IPS-18a (cell line): ENCODE measurements around the gene HIVEP3.
A peak's percentile ranks its signal among the peaks of the same experiment; 100 is the strongest.

Experiments
- H3K27ac ChIP-seq: one replicate; pipeline ENCODE4 v1.5.1; 2013; ENCODE audit warnings: low read length
- H3K27me3 ChIP-seq: one replicate; pipeline ENCODE4 v1.6.1; 2013; ENCODE audit warnings: mild to moderate bottlenecking, low read length; ENCODE audit not compliant: control insufficient read depth, insufficient read depth
- H3K36me3 ChIP-seq: one replicate; pipeline ENCODE4 v1.6.1; 2013; ENCODE audit warnings: low read depth, low read length; ENCODE audit not compliant: control insufficient read depth
- H3K4me1 ChIP-seq: one replicate; pipeline ENCODE4 v1.6.1; 2013; ENCODE audit warnings: low read depth, low read length; ENCODE audit not compliant: control insufficient read depth
- H3K4me3 ChIP-seq: one replicate; pipeline ENCODE4 v1.5.1; 2013; ENCODE audit warnings: low read length
- H3K9ac ChIP-seq: one replicate; pipeline ENCODE4 v1.6.1; 2013; ENCODE audit warnings: mild to moderate bottlenecking, low read length, moderate library complexity
- H3K9me3 ChIP-seq: one replicate; pipeline ENCODE4 v1.6.1; 2013; ENCODE audit warnings: low read depth, low read length; ENCODE audit not compliant: control insufficient read depth

HIVEP3 gene

DNA sequence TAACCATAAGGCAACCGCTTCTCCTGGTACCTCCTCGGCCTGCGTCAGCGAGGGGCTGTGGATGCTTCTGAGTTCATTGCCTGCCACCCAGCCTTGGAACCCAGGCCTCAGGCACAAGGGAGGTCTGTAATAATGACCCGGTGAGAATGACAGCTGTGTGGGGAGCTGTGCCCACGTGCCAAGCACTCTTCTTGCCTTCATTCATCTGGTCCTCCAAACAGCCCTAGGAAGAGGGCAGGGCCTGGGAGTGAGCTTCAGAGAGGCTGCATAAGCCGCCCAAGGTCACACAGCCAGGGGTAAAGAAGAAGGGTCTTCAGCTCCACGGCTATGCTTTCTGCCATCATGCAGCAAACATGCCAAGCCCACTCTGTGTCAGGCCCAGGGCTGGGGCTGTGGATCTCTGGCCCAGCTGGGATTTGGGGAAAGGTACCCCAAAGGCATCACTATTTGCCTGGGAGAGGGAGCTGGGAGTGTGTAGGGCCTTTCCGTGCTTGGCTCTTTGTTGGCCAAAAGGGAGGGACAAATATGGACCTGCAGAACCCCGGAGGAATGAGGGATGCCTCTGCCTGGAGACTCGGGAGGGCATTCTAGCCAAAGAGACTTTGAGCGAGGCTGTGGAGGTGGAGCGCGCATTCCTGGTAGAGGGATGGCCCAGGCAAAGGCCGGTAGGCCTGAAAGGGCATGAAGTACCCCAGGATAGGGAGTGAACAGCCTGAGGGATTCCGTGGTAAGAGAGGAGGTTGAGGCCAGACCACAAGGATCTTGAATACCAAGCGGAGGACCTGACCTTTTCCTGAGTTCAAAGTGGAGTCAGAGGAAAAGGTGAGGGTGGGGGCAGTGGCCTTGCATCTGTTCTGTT is 424.1 kb downstream of the HIVEP3 start:
- no peak overlapping the region for H3K9ac ChIP-seq
- H3K9me3 ChIP-seq, result no peaks in the 10 kb centered on the region
- no peaks in the 10 kb centered on the region for H3K36me3 ChIP-seq
- no peak overlapping the region for H3K4me3 ChIP-seq
- H3K27me3 ChIP-seq, result peaks cover 11% of the 10 kb centered on the region
- peaks cover 14% of the 10 kb centered on the region for H3K4me1 ChIP-seq
- H3K27ac ChIP-seq, result no peak overlapping the region

DNA sequence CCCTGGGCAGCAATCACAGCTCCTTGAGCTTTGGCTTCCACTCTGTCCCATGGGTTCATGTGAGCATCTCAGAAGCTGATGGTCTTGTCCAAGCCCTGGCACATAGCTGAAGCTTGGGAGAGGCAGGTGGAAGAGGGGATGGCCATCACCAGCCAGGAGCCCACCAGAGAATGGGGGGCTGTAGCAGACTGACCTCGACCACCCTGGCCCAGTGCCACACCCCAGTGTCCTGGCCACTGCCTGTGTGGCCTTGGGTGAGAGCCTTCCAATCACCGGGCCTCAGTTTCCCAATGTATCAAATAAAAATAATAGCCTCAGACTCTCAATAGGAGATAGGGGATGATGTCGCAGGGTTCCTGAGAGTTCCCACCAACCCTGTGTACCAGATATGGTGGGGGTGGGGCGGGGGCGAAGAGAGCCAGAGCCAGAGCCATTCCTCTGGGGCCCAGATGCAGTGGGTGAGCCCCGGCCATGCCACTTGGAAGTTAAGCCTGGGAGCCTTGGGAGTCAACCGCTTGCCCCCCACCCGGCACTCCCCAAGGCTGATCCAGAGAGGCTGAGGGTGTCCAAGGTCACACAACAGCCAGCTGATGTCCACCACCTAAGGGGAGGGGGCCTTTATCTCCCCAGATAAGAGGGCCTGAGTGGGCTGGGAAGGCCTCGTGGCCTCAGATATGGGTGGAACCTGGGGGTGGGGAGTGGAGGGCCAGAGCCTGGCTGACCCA is 424.9 kb downstream of the HIVEP3 start:
- no peak overlapping the region for H3K27ac ChIP-seq

DNA sequence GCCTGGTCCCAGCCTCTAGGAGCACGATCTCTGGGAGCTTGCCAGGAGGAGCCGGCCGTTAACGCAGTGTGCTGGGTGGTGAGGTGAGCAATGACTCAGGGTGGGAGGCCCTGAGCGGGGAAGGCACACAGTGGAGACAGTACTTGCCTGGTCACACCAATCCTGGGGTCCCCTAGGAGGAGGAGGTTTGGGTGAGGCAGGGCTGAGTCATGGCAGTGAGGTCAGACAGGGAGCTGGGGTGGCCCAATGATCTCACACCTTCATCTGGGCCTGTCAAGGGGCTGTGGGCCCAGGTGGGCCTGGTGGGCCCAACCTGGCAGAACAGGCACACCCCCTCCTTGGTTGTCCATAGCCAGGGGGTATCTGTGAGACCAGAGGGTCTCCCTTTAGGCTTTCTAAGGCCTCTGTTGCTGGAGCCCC is 425.6 kb downstream of the HIVEP3 start:
- Histone ChIP-seq H3K4me1 (peaks cover 14% of the 10 kb centered on the region), H3K27ac (no peak overlapping the region), H3K4me3 (no peak overlapping the region), H3K9me3 (no peaks in the 10 kb centered on the region), H3K27me3 (peaks cover 11% of the 10 kb centered on the region), H3K9ac (no peak overlapping the region), H3K36me3 (no peaks in the 10 kb centered on the region)

More for the DNA sequence above, 424.9 kb downstream of the HIVEP3 start:
- no peaks in the 10 kb centered on the region for H3K36me3 ChIP-seq
- peaks cover 11% of the 10 kb centered on the region for H3K27me3 ChIP-seq
- H3K4me3 ChIP-seq, result no peak overlapping the region
- no peak overlapping the region for H3K9ac ChIP-seq
- H3K4me1 ChIP-seq, result peaks cover 14% of the 10 kb centered on the region
- no peaks in the 10 kb centered on the region for H3K9me3 ChIP-seq

DNA sequence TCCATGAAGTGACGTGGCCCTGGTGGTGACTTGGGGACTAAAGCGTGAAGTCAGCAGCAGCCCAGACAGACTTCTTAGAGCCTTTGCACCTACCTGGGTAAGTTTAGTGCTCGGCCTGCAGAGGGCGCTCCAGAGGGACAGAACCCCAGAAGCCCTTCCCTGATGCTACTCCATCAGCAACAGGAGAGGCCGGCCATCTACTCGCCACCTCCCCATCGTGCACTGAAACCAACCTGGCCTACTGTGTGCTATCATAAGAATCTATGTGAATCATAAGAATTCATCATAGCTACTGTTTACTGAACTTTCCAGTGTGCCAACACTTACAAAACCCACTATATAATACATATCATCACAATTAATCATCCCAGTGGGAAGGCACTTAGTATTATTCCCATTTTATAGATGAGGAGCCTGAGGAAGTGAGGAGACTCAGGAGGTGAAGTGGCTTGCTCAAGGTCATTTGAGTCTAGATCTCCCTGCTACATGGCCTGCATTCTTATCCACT is 426.3 kb downstream of the HIVEP3 start:
- no peak overlapping the region for H3K27ac ChIP-seq
- H3K9me3 ChIP-seq, result no peaks in the 10 kb centered on the region
- no peaks in the 10 kb centered on the region for H3K36me3 ChIP-seq
- no peak overlapping the region for H3K9ac ChIP-seq
- peaks cover 19% of the 10 kb centered on the region for H3K4me1 ChIP-seq
- H3K27me3 ChIP-seq, result peaks cover 15% of the 10 kb centered on the region
- H3K4me3 ChIP-seq, result no peak overlapping the region

DNA sequence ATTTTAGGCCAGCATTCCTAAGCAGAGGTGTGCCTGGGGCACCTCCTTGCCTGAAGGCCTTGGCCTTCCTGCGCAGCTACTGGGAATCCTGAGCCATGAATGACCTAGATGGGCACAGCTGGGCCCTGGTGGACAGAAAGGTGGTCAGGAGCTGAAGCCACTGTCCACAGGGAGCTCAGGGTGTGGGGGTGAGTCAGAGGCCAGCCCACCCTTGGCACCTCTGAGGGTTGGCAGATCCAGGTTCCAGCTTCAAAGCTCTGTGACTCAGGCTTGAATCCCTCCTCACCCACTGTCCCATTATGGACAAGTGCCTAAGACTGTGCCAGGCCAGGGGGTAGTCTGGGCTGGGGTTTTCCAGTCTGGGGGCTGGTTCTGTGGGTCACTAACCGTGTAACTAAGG is 427.8 kb downstream of the HIVEP3 start:
- peaks cover 10% of the 10 kb centered on the region for H3K27me3 ChIP-seq
- H3K27ac ChIP-seq, result no peak overlapping the region
- peaks cover 22% of the 10 kb centered on the region for H3K4me1 ChIP-seq
- H3K9ac ChIP-seq, result no peak overlapping the region
- H3K36me3 ChIP-seq, result no peaks in the 10 kb centered on the region
- H3K9me3 ChIP-seq, result no peaks in the 10 kb centered on the region
- no peak overlapping the region for H3K4me3 ChIP-seq

DNA sequence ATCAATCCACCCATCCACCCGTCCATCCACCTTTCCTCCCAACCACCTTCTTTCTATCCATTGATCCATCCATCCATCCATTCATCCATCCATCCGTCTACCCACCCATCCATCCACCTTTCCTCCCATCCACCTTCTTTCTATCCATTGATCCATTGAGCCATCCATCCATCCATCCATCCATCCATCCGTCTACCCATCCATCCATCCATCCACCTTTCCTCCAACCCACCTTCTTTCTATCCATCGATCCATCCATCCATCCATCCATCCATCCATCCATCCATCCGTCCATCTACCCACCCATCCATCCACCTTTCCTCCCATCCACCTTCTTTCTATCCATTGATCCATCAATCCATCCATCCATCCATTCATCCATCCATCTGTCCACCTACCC is 429.2 kb downstream of the HIVEP3 start:
- no peaks in the 10 kb centered on the region for H3K9me3 ChIP-seq
- peaks cover 5% of the 10 kb centered on the region for H3K27me3 ChIP-seq
- H3K36me3 ChIP-seq, result no peaks in the 10 kb centered on the region
- H3K4me1 ChIP-seq, result peaks cover 24% of the 10 kb centered on the region
- no peak overlapping the region for H3K27ac ChIP-seq
- H3K9ac ChIP-seq, result no peak overlapping the region
- H3K4me3 ChIP-seq, result no peak overlapping the region

DNA sequence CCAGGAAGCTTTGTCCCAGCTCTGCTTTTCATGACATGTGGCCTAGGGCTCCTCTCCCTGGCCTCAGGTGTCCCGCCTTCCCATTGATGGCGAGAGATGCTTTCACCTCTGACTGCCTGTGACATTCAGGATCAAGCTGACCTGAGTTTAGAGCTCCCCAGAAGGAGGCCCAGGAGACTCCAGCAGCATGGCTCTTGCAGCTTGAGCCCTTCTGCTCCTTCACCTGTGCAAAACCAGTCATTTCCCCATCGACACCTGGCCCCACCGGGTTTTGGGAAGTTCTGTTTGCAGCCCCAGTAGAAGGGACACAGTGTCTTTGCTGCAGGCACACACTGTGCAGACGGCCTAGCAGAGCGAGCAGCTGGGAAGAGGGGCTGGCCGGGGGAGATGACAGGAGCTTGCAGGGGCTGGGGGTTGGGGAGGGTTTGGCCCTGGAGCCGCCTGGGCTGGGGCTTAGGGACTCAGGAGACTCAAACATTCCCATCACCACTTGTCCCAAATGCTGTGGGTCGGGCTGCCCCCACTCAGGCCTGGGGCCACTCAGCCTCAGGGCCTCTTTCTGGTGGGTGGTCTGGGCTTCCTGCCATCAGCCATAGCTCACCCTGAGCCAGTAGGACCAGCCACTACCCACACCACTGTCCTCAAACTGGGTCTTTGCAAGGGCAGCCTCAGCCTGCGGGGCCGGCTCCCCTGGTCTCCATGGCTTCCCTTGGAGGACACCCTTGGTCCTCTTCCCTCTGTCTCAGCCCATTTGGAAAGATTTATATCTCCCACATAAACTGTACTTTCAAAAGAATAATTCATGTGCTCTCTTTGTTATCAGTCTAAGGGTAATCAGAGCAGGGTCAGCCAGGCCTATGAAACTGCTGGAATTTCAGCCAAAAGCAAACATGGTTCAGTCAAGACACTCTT is 430.4 kb downstream of the HIVEP3 start:
- no peak overlapping the region for H3K9ac ChIP-seq
- no peaks in the 10 kb centered on the region for H3K9me3 ChIP-seq
- no peaks in the 10 kb centered on the region for H3K36me3 ChIP-seq
- H3K27me3 ChIP-seq, result peaks cover 5% of the 10 kb centered on the region
- peaks cover 24% of the 10 kb centered on the region for H3K4me1 ChIP-seq
- no peak overlapping the region for H3K27ac ChIP-seq
- no peak overlapping the region for H3K4me3 ChIP-seq

DNA sequence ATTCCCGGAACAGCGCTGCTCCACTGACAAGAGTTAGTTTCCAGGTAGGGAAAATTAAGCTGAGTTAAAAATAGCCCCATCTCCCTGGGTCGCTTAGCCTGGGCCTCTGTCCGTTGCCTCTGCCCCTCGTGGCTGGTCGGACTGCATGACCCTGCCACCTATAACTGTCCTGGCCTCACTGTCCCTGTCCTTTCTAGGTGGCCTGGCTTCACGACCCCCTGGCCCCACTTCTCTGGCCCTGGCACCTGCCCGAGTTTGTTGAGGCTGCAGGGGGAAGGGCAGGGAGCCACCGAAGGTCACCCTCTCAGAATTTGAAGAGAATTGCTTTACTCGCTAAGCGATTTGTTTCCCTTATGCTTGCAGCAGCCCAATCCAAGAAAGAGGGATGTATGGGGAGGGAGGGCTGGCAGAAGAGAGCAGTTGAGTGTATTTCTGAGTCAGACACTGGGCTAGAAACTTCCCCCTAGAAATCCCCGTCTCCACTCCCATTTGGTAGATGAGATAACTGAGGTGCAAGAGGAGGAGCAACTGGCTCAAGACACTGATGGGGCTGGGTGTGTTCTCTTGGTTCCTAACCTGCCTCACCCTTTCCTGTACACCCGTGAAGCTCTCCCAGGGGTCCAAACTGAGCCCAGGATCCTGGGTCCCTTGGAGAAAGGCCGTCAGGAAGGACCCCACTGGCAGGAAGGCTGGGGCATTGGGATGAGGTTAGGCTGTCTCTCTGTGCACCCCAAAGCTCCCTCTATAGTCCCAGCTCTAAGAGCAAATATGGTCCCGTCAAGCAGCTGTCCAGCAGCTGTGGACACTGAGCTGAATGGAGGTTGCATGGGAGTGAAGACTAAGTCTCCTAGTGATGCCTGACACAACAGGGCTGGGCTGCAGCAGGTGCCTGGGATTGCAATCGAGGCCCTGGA is 431.3 kb downstream of the HIVEP3 start:
- Histone ChIP-seq H3K4me3 (peak overlapping the region; percentile 23), H3K9me3 (no peaks in the 10 kb centered on the region), H3K27ac (no peak overlapping the region), H3K9ac (no peak overlapping the region), H3K36me3 (no peaks in the 10 kb centered on the region), H3K27me3 (peaks cover 5% of the 10 kb centered on the region), H3K4me1 (peaks cover 24% of the 10 kb centered on the region)

DNA sequence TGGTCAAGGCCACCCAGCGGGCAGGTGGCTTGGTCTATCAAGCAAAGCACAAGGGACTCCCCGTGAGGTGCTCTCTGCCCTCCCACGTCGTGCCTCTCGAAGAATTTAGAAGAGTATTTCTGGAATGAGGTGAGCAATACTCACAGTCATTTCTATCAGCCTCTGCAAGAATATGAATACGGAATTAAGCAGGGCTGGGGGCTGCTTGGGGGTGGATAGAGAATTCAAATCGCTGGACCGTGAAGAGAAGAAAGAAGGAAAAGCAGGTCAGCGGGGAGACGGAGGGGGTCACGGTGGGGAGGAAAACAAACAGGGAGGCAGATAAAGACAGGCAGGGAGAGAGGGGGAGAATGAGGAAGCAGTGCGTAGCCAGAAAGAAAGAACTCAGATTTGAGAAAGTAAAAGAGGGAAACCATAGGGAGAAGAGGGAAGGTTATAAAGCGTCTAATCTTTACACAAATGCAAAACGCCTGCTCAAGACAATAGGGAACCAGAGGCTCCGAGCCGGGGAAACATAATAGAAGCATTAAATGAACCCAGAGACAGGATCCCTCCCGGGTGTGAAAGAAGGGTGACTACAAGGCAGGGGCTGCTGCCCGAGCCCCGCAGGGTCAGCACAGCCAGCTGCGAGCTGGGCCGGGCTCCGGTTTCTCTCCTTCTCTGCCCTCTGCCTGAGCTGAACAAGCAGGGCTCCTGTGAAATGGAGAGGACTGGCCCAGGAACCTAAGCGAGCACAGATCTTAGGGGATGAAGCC is 432.2 kb downstream of the HIVEP3 start:
- Histone ChIP-seq H3K27ac (no peak overlapping the region), H3K9me3 (no peaks in the 10 kb centered on the region), H3K9ac (no peak overlapping the region), H3K4me1 (peaks cover 24% of the 10 kb centered on the region), H3K4me3 (peak overlapping the region; percentile 23), H3K36me3 (no peaks in the 10 kb centered on the region), H3K27me3 (peaks cover 5% of the 10 kb centered on the region)

DNA sequence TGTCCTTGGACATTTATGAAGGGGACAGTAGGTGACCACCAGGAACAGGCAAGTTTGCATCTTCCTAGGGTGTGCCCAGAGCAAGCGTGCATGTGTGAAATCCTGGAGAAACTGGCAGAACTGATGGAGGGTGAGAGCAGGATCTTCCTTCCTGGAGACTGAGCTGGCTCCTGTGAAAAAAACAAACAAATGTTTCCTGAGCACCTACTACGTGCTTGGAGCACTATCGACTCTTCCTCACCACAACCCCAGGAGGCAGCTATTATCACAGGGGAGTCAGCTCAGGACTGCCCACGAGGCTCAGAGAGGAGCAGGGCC is 432.7 kb downstream of the HIVEP3 start:
- Histone ChIP-seq H3K4me1 (peaks cover 24% of the 10 kb centered on the region), H3K36me3 (no peaks in the 10 kb centered on the region), H3K9ac (no peak overlapping the region), H3K27ac (no peak overlapping the region), H3K9me3 (no peaks in the 10 kb centered on the region), H3K27me3 (peaks cover 5% of the 10 kb centered on the region), H3K4me3 (no peak overlapping the region)
